Measurements from ENCODE around the gene CAMK1D.

GRCh38 chr10:12319076-12319475 lies 30.3 kb upstream of the CAMK1D start:
- no peak for TF ChIP-seq PPARA (CRISPR knock-in tag; IDR thresholded peaks at IDR 0.05; ENCODE audit: borderline replicate concordance)
- no peak for TF ChIP-seq ZNF8 (CRISPR knock-in tag; IDR thresholded peaks at IDR 0.05)
- no peak for TF ChIP-seq TCF4 (CRISPR knock-in tag; IDR thresholded peaks at IDR 0.05; ENCODE audit: borderline replicate concordance)
- no peak for TF ChIP-seq RARB (CRISPR knock-in tag; IDR thresholded peaks at IDR 0.05)

Measured in SK-N-SH treated with all-trans-retinoic acid at 6 μM for 48 hours (cell line).